ENCODE results near the gene ZNF394. TPM values are rescaled to one million over a fixed set of nuclear protein-coding genes. Genes with fewer than 3 reads are reported as not detected.
"Not testable (repeated sequence)": the region's sequence is repeated elsewhere in the genome, so short reads cannot be mapped to it uniquely, and the experiment has no call there.

ZNF394 gene
- 17.4 and 20.6 TPM in 2 replicates for total RNA-seq (2022)
- Bru-seq, nascent RNA: percentile 85 among the genes with signal in this experiment
- percentile 77 among the genes with signal in this experiment for BruChase-seq, experiment 1, labeled RNA remaining after a 6-hour chase
- percentile 83 among the genes with signal in this experiment for BruChase-seq, experiment 2, labeled RNA remaining after a 2-hour chase
- long read RNA-seq, transcript ZNF394-206 (2 exons, 1,619 nt): minor isoform, 7 of 36 reads
- long read RNA-seq, transcript ZNF394-201 (3 exons, 2,179 nt): major isoform, 27 of 36 reads
- long read RNA-seq, partial matches to known transcripts: 0 of 36 reads
- long read RNA-seq, other reads (novel, unspliced or antisense): 0 of 36 reads

GRCh38 chr7:99499721-99500636, at the start of gene ZNF394:
ZNF394 (minus strand) TSS chr7:99500281; CDS start chr7:99500093, 188 bp downstream.
- peak within 1 kb of the TSS; percentile 98 for H3K4me3 Mint-ChIP-seq (ENCODE audit: unreplicated experiment)
- peaks cover 50% of the 10 kb centered on the region for H3K36me3 Mint-ChIP-seq (ENCODE audit: insufficient read depth, unreplicated experiment)
- intact Hi-C loops (cut with micrococcal nuclease): no loop called here
- H3K27me3 Mint-ChIP-seq (ENCODE audit: insufficient read depth, unreplicated experiment): no peaks in the 10 kb centered on the region
- no peak for TF ChIP-seq CTCF (IDR thresholded peaks at IDR 0.05; ENCODE audit: unreplicated experiment)
- H3K4me1 Mint-ChIP-seq (ENCODE audit: insufficient read depth, unreplicated experiment): peaks cover 13% of the 10 kb centered on the region
- peak; percentile 94 for DNase-seq (ENCODE audit: unreplicated experiment)
- TSS peak; percentile 84 for BruUV-seq (replicated peaks)
- ChIA-PET POLR2A (interaction anchor here (0.6 to 4.5 kb wide), 41 partner anchors 8 to 929 kb away, joined by 3 to 51 read pairs (median 4); partner anchors contain the start of genes ARPC1A, ATP5MF, BUD31 and CPSF4), CTCF (interaction anchor here (0.6 to 1.1 kb wide), 3 partner anchors 9 to 934 kb away, joined by 3 to 4 read pairs (median 4); no protein-coding TSS in a partner anchor)
- no peaks in the 10 kb centered on the region for H3K9me3 Mint-ChIP-seq (ENCODE audit: unreplicated experiment)
- peak within 1 kb of the TSS; percentile 100 for H3K27ac Mint-ChIP-seq (ENCODE audit: low read depth, unreplicated experiment)

GRCh38 chr7:99549545-99549944, 49.5 kb upstream of the ZNF394 start:
- H3K9me3 Mint-ChIP-seq (ENCODE audit: unreplicated experiment); H3K4me1 Mint-ChIP-seq (ENCODE audit: insufficient read depth, unreplicated experiment); intact Hi-C loops (cut with micrococcal nuclease); BruUV-seq (replicated peaks); H3K4me3 Mint-ChIP-seq (ENCODE audit: unreplicated experiment); DNase-seq (ENCODE audit: unreplicated experiment); H3K27me3 Mint-ChIP-seq (ENCODE audit: insufficient read depth, unreplicated experiment); H3K27ac Mint-ChIP-seq (ENCODE audit: low read depth, unreplicated experiment); CTCF ChIA-PET: not testable (repeated sequence)
- peaks cover 23% of the 10 kb centered on the region for H3K36me3 Mint-ChIP-seq (ENCODE audit: insufficient read depth, unreplicated experiment)
- POLR2A ChIA-PET: interaction anchor here (1.9 kb wide), 1 partner anchor 8 kb away, joined by 6 read pairs; the partner anchor contains the start of gene ZNF655

DNA sequence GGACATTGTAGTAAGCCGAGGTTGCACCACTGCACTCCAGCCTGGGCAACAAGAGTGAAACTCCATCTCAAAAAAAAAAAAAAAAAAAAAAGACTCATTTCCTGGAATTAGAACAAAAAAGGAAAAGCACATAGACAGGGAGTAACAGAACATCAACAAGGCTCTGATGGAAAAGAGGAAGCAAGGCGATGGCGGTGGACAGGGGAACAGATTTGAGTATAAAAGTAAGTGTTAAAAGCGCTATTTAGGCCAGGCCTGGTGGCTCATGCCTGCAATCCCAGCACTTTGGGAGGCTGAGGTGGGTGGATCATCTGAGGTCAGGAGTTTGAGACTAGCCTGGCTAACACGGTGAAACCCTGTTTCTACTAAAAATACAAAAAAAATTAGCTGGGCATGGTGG, 45.2 kb upstream of the ZNF394 start:
- H3K9me3 Mint-ChIP-seq (ENCODE audit: unreplicated experiment); H3K27me3 Mint-ChIP-seq (ENCODE audit: insufficient read depth, unreplicated experiment); intact Hi-C loops (cut with micrococcal nuclease); H3K4me1 Mint-ChIP-seq (ENCODE audit: insufficient read depth, unreplicated experiment); POLR2A ChIA-PET; H3K4me3 Mint-ChIP-seq (ENCODE audit: unreplicated experiment); H3K27ac Mint-ChIP-seq (ENCODE audit: low read depth, unreplicated experiment); DNase-seq (ENCODE audit: unreplicated experiment); CTCF ChIA-PET; BruUV-seq (replicated peaks): not testable (repeated sequence)
- peaks cover 20% of the 10 kb centered on the region for H3K36me3 Mint-ChIP-seq (ENCODE audit: insufficient read depth, unreplicated experiment)

GRCh38 chr7:99543916-99544315, 43.8 kb upstream of the ZNF394 start:
- peaks cover 14% of the 10 kb centered on the region for H3K36me3 Mint-ChIP-seq (ENCODE audit: insufficient read depth, unreplicated experiment)
- TF ChIP-seq CTCF (IDR thresholded peaks at IDR 0.05; ENCODE audit: unreplicated experiment): no peak
- CTCF ChIA-PET: interaction anchor here (0.6 to 0.7 kb wide), 2 partner anchors 13 to 16 kb away, joined by 3 to 4 read pairs; no protein-coding TSS in a partner anchor
- intact Hi-C loops (cut with micrococcal nuclease): no loop called here
- H3K27me3 Mint-ChIP-seq (ENCODE audit: insufficient read depth, unreplicated experiment): no peaks in the 10 kb centered on the region
- H3K27ac Mint-ChIP-seq (ENCODE audit: low read depth, unreplicated experiment): no peak overlapping the region
- POLR2A ChIA-PET: no interaction called here
- DNase-seq (ENCODE audit: unreplicated experiment): no peak
- no peak overlapping the region for H3K4me3 Mint-ChIP-seq (ENCODE audit: unreplicated experiment)
- H3K9me3 Mint-ChIP-seq (ENCODE audit: unreplicated experiment): peaks cover 7% of the 10 kb centered on the region
- H3K4me1 Mint-ChIP-seq (ENCODE audit: insufficient read depth, unreplicated experiment): no peaks in the 10 kb centered on the region
- BruUV-seq (replicated peaks): no TSS peak

Data from MCF 10A (cell line).